WTC11 (cell line): ENCODE results near the gene MYH11. TPM values are rescaled to one million over a fixed set of nuclear protein-coding genes. Genes with fewer than 3 reads are reported as not detected.

Experiments used
- ATAC-seq: fragments of 200-7000 bp; cut with Tn5 transposase; 2 replicates; pipeline ENCODE4 v1.10.0; 2021; ENCODE audit warnings: mild to moderate bottlenecking, moderate library complexity
- CTCF ChIA-PET: fragments of 300-600 bp; sonication (Branson Sonifier 250); formaldehyde crosslinking; loops from one replicate; lab custom pipeline; 2021; ENCODE audit warnings: antibody characterized with exemption; lab: Charles Lee
- POLR2A ChIA-PET: fragments of 350-600 bp; sonication (Branson Sonifier 250); formaldehyde crosslinking; loops from one replicate; lab custom pipeline; 2021; ENCODE audit warnings: antibody characterized with exemption; lab: Charles Lee
- DNase-seq: peaks from one replicate; pipeline ENCODE4 v3.0.0; 2021; ENCODE audit warnings: low spot score
- H3K27ac Mint-ChIP-seq: 2 replicates; pipeline ENCODE4 v1.8.0; 2021; ENCODE audit warnings: mixed read lengths
- H3K27me3 Mint-ChIP-seq: 2 replicates; pipeline ENCODE4 v1.8.0; 2021; ENCODE audit warnings: low read depth, mild to moderate bottlenecking, moderate library complexity, mixed read lengths
- H3K36me3 Mint-ChIP-seq: 2 replicates; pipeline ENCODE4 v1.8.0; 2021; ENCODE audit warnings: mixed read lengths
- H3K4me1 Mint-ChIP-seq: 2 replicates; pipeline ENCODE4 v1.8.0; 2022; ENCODE audit warnings: mixed read lengths
- H3K4me3 Mint-ChIP-seq: 2 replicates; pipeline ENCODE4 v1.8.0; 2021; ENCODE audit warnings: mild to moderate bottlenecking, moderate library complexity, mixed read lengths
- H3K9me3 Mint-ChIP-seq: 2 replicates; pipeline ENCODE4 v1.8.0; 2021; ENCODE audit warnings: mixed read lengths
- ATF1 ChIP-seq: sonication (generic); formaldehyde crosslinking; IDR thresholded peaks from 2 replicates; pipeline ENCODE4 v1.8.1; 2023; ENCODE audit warnings: mild to moderate bottlenecking, moderate library complexity, missing genetic modification reagents
- CBFB ChIP-seq: sonication (generic); formaldehyde crosslinking; IDR thresholded peaks from 2 replicates; pipeline ENCODE4 v1.8.1; 2022; ENCODE audit warnings: mild to moderate bottlenecking, low read depth, missing genetic modification reagents
- ESRRA ChIP-seq: sonication (generic); formaldehyde crosslinking; IDR thresholded peaks from 2 replicates; pipeline ENCODE4 v1.8.1; 2022; ENCODE audit warnings: mild to moderate bottlenecking, missing genetic modification reagents, borderline replicate concordance
- ETV6 ChIP-seq: sonication (generic); formaldehyde crosslinking; IDR thresholded peaks from 2 replicates; pipeline ENCODE4 v1.8.1; 2022; ENCODE audit warnings: mild to moderate bottlenecking, missing genetic modification reagents
- FOXJ3 ChIP-seq: sonication (generic); formaldehyde crosslinking; IDR thresholded peaks from 2 replicates; pipeline ENCODE4 v1.9.0; 2021; ENCODE audit warnings: missing genetic modification reagents, mild to moderate bottlenecking, borderline replicate concordance
- GRHL2 ChIP-seq: fragments of 250-450 bp; sonication (Bioruptor Pico); IDR thresholded peaks from 2 replicates; pipeline ENCODE4 v1.8.0; 2022; ENCODE audit warnings: mild to moderate bottlenecking, moderate library complexity; ENCODE audit not compliant: insufficient replicate concordance, severe bottlenecking
- KAT7 ChIP-seq: sonication (generic); formaldehyde crosslinking; IDR thresholded peaks from 2 replicates; pipeline ENCODE4 v1.8.1; 2023; ENCODE audit warnings: missing genetic modification reagents, mild to moderate bottlenecking, borderline replicate concordance
- MXD4 ChIP-seq: fragments of 250-450 bp; sonication (Bioruptor Pico); IDR thresholded peaks from 2 replicates; pipeline ENCODE4 v1.8.0; 2021; ENCODE audit warnings: mild to moderate bottlenecking, moderate library complexity, borderline replicate concordance
- MYBL2 ChIP-seq: sonication (generic); formaldehyde crosslinking; IDR thresholded peaks from 2 replicates; pipeline ENCODE4 v1.8.1; 2023; ENCODE audit warnings: mild to moderate bottlenecking, moderate library complexity, missing genetic modification reagents
- SP1 ChIP-seq: sonication (generic); formaldehyde crosslinking; conservative IDR thresholded peaks from 2 replicates; pipeline ENCODE4 v1.8.1; 2022; ENCODE audit warnings: missing genetic modification reagents
- ZNF232 ChIP-seq: sonication (generic); formaldehyde crosslinking; IDR thresholded peaks from 2 replicates; pipeline ENCODE4 v1.8.0; 2022; ENCODE audit warnings: mild to moderate bottlenecking, missing genetic modification reagents
- ZNF263 ChIP-seq: sonication (generic); formaldehyde crosslinking; IDR thresholded peaks from 2 replicates; pipeline ENCODE4 v1.8.1; 2022; ENCODE audit warnings: low read depth, mild to moderate bottlenecking, moderate library complexity, missing genetic modification reagents
- ZNF317 ChIP-seq: sonication (generic); formaldehyde crosslinking; IDR thresholded peaks from 2 replicates; pipeline ENCODE4 v1.8.1; 2023; ENCODE audit warnings: low read depth, mild to moderate bottlenecking, moderate library complexity, missing genetic modification reagents, borderline replicate concordance
- total RNA-seq: library from RNA; stranded (reverse); gene quantifications from 3 replicates; pipeline ENCODE4 v1.2.3, GENCODE V29; 2021
- TF ChIP-seq, protein P1 (sequence below): sonication (generic); formaldehyde crosslinking; IDR thresholded peaks from 2 replicates; pipeline ENCODE4 v1.8.0; 2022; ENCODE audit warnings: mild to moderate bottlenecking, missing genetic modification reagents
- TF ChIP-seq, protein P2 (sequence below): sonication (generic); formaldehyde crosslinking; IDR thresholded peaks from 2 replicates; pipeline ENCODE4 v1.8.1; 2023; ENCODE audit warnings: mild to moderate bottlenecking, missing genetic modification reagents, borderline replicate concordance
- TF ChIP-seq, protein P3 (sequence below): fragments of 250-450 bp; sonication (Bioruptor Pico); conservative IDR thresholded peaks from 2 replicates; pipeline ENCODE4 v1.9.0; 2021; ENCODE audit warnings: mild to moderate bottlenecking
- TF ChIP-seq, protein P4 (sequence below): fragments of 250-450 bp; sonication (Bioruptor Pico); IDR thresholded peaks from 2 replicates; pipeline ENCODE4 v1.9.0; 2021; ENCODE audit warnings: mild to moderate bottlenecking

The MYH11 gene
- total RNA-seq, 1 experiment from 2014 or later, result 0.74 TPM

DNA sequence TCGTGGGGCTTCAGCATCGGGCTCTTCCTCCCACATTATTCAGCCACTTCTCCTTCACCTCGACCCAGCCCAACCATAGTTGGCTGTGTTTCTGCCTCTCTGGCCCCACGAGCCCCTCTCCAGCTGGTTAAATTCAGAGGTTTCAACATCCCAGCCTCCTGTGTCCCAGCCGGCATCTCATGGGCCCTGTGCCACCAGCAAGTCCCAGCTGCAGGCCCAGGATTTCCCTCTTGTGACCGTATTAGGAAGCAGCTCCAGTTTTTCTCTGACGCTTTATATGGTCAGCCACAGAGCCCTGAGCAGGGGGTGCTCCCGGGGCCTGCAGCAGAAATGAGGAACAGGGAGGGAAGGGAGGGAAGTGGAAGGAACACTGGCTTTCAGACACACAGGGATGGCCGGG is 27.4 kb downstream of the MYH11 start:
- DNase-seq (peak; percentile 21), ATAC-seq (peak; percentile 70)
- H3K36me3 Mint-ChIP-seq, result no peaks in the 10 kb centered on the region
- no peaks in the 10 kb centered on the region for H3K27me3 Mint-ChIP-seq
- CTCF ChIA-PET, result interaction anchor here (1.4 to 2.0 kb wide), 2 partner anchors 8 to 52 kb away, joined by 4 to 13 read pairs; no protein-coding TSS in a partner anchor
- no peaks in the 10 kb centered on the region for H3K9me3 Mint-ChIP-seq
- H3K27ac Mint-ChIP-seq, result no peak overlapping the region
- POLR2A ChIA-PET, result interaction anchor here (1.2 kb wide), 1 partner anchor 11 kb away, joined by 3 read pairs; no protein-coding TSS in a partner anchor
- H3K4me1 Mint-ChIP-seq, result no peaks in the 10 kb centered on the region
- TF ChIP-seq, protein P1, sequence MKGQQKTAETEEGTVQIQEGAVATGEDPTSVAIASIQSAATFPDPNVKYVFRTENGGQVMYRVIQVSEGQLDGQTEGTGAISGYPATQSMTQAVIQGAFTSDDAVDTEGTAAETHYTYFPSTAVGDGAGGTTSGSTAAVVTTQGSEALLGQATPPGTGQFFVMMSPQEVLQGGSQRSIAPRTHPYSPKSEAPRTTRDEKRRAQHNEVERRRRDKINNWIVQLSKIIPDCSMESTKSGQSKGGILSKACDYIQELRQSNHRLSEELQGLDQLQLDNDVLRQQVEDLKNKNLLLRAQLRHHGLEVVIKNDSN (CRISPR knock-in tag), result no peak
- TF ChIP-seq GRHL2 (CRISPR knock-in tag) (no peak), MYBL2 (CRISPR knock-in tag) (no peak), FOXJ3 (CRISPR knock-in tag) (no peak), KAT7 (CRISPR knock-in tag) (no peak), ZNF232 (no peak), SP1 (CRISPR knock-in tag) (no peak), CBFB (no peak)
- TF ChIP-seq, protein P2, sequence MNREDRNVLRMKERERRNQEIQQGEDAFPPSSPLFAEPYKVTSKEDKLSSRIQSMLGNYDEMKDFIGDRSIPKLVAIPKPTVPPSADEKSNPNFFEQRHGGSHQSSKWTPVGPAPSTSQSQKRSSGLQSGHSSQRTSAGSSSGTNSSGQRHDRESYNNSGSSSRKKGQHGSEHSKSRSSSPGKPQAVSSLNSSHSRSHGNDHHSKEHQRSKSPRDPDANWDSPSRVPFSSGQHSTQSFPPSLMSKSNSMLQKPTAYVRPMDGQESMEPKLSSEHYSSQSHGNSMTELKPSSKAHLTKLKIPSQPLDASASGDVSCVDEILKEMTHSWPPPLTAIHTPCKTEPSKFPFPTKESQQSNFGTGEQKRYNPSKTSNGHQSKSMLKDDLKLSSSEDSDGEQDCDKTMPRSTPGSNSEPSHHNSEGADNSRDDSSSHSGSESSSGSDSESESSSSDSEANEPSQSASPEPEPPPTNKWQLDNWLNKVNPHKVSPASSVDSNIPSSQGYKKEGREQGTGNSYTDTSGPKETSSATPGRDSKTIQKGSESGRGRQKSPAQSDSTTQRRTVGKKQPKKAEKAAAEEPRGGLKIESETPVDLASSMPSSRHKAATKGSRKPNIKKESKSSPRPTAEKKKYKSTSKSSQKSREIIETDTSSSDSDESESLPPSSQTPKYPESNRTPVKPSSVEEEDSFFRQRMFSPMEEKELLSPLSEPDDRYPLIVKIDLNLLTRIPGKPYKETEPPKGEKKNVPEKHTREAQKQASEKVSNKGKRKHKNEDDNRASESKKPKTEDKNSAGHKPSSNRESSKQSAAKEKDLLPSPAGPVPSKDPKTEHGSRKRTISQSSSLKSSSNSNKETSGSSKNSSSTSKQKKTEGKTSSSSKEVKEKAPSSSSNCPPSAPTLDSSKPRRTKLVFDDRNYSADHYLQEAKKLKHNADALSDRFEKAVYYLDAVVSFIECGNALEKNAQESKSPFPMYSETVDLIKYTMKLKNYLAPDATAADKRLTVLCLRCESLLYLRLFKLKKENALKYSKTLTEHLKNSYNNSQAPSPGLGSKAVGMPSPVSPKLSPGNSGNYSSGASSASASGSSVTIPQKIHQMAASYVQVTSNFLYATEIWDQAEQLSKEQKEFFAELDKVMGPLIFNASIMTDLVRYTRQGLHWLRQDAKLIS (CRISPR knock-in tag), result no peak
- no peak overlapping the region for H3K4me3 Mint-ChIP-seq

DNA sequence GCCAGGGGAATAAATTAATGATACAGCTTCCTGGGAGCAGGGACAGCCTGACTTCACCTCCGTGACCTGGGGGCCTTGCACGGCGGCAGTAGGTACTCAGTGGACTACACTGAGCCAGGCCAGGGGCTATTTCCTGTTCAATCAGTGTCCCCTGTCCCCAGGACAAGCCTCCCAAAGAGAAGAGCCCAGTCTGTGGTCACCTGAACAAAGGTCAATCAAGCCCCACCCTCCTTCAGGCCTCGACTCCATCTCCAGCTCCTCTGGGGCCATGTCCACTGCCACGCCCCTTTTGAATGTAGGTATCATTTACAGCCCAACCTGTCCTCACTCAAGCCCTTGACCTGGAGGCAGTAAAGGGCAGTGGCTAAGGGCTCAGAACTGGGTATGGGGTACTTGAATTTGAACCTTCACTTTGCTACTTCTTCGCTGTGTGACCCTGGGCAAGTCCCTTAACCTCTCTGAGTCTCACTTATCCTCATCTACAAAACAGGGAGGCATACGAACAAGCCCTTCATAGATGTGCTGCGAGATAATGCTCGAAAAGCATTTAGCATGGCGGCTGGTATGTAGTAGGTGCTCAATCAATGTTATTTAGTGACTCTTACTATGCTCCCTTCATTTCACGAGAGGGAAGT is 29.0 kb downstream of the MYH11 start:
- Mint-ChIP-seq H3K27me3 (no peaks in the 10 kb centered on the region), H3K4me1 (no peaks in the 10 kb centered on the region), H3K9me3 (no peaks in the 10 kb centered on the region), H3K27ac (no peak overlapping the region), H3K36me3 (no peaks in the 10 kb centered on the region), H3K4me3 (no peak overlapping the region)
- no peak for TF ChIP-seq ATF1
- no peak for TF ChIP-seq MXD4 (CRISPR knock-in tag)
- TF ChIP-seq, protein P3, sequence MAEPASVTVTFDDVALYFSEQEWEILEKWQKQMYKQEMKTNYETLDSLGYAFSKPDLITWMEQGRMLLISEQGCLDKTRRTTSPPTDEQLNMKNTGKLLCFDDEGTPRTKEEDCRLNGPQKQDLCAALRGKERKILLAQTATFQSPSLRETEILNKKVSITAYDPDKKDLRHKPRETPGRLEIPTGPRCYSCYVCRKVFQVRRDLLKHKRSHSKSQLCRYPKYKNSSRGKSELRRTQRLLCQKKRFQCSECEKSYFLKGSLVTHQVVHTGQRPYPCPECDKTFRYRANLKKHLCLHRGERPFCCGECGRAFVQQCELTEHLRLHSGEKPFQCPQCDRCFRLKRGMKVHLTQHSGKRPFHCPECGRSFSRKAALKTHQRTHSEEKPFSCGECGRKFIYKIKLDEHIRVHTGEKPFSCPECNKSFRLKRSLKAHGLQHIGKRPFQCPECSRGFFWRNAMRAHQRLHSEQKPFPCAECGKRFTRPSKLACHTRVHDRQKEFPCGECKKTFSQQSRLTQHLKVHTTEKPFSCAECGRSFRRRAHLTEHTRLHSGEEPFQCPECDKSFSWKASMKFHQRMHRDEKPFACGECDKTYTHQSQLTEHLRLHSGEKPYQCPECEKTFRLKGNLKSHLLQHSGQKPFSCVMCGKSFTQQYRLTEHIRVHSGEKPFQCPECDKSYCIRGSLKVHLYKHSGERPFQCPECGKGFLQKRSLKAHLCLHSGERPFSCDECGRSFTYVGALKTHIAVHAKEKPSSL (CRISPR knock-in tag), result no peak
- TF ChIP-seq ETV6 (CRISPR knock-in tag), result no peak
- TF ChIP-seq ZNF263 (CRISPR knock-in tag), result no peak
- TF ChIP-seq, protein P4, sequence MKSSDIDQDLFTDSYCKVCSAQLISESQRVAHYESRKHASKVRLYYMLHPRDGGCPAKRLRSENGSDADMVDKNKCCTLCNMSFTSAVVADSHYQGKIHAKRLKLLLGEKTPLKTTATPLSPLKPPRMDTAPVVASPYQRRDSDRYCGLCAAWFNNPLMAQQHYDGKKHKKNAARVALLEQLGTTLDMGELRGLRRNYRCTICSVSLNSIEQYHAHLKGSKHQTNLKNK (CRISPR knock-in tag), result no peak
- TF ChIP-seq ZNF317 (CRISPR knock-in tag), result no peak
- TF ChIP-seq ESRRA (CRISPR knock-in tag), result no peak
- no peak for DNase-seq
- CTCF ChIA-PET, result interaction anchor here (0.6 to 1.6 kb wide), 2 partner anchors 62 to 71 kb away, joined by 4 to 5 read pairs; no protein-coding TSS in a partner anchor
- POLR2A ChIA-PET, result no interaction called here
- ATAC-seq, result no peak
